Fibroblast of skin of right quadriceps (primary cell): Measurements from ENCODE around the gene MAPK12.

Experiments used
- DNase-seq: peaks from one replicate; pipeline ENCODE4 v3.0.0-alpha.2; 2013

Gene MAPK12

GRCh38 chr22:50226875-50227165 is 34.7 kb downstream of the MAPK12 start:
- no peak for DNase-seq

- no peak for DNase-seq
These were observed 35.2 kb downstream of the MAPK12 start for GRCh38 chr22:50226063-50226874.

- DNase-seq = no peak
These were observed 36.1 kb downstream of the MAPK12 start for GRCh38 chr22:50225200-50225969.

GRCh38 chr22:50224071-50224470 is 37.4 kb downstream of the MAPK12 start:
- DNase-seq = no peak

- no peak for DNase-seq
These were observed 39.0 kb downstream of the MAPK12 start for GRCh38 chr22:50222508-50222907.

- no peak for DNase-seq
These were observed 39.8 kb downstream of the MAPK12 start for GRCh38 chr22:50221410-50222300.

GRCh38 chr22:50220603-50221409 is 40.7 kb downstream of the MAPK12 start:
- DNase-seq = no peak

GRCh38 chr22:50219800-50220602 is 41.5 kb downstream of the MAPK12 start:
- no peak for DNase-seq

- peak; percentile 80 for DNase-seq
These were observed 42.3 kb downstream of the MAPK12 start for GRCh38 chr22:50218996-50219727.

- DNase-seq = no peak
These were observed 43.1 kb downstream of the MAPK12 start for GRCh38 chr22:50218153-50218995.

- DNase-seq = no peak
These were observed 43.8 kb downstream of the MAPK12 start for GRCh38 chr22:50217543-50218152.

- no peak for DNase-seq
These were observed 44.6 kb downstream of the MAPK12 start for GRCh38 chr22:50216684-50217520.

- DNase-seq = no peak
These were observed 45.3 kb downstream of the MAPK12 start for GRCh38 chr22:50216055-50216683.

GRCh38 chr22:50215297-50216054 is 46.0 kb downstream of the MAPK12 start:
- DNase-seq = no peak

- DNase-seq = no peak
These were observed 48.2 kb downstream of the MAPK12 start for GRCh38 chr22:50213263-50213662.

- no peak for DNase-seq
These were observed 50.3 kb downstream of the MAPK12 start for GRCh38 chr22:50211147-50211546.
